DND-41 (cell line): ENCODE data around the gene PTH2.

Source experiments
- ATAC-seq: fragments of 200-7000 bp; cut with Tn5 transposase; 3 replicates; pipeline ENCODE4 v1.9.1; 2021; ENCODE audit warnings: low read depth; ENCODE audit not compliant: insufficient read depth
- DNase-seq: peaks from one replicate; pipeline ENCODE4 v3.0.0-alpha.2; 2020
- H2AFZ ChIP-seq: 2 replicates; pipeline ENCODE4 v1.6.0; 2012; ENCODE audit warnings: low read depth, low read length
- H3K27ac ChIP-seq: 2 replicates; pipeline ENCODE4 v1.5.1; 2012; ENCODE audit warnings: low read length, inconsistent platforms
- H3K27me3 ChIP-seq: fragments of 200-600 bp; sonication (generic); 2 replicates; pipeline ENCODE4 v1.6.0; 2012; ENCODE audit warnings: low read length, mild to moderate bottlenecking, inconsistent platforms; ENCODE audit not compliant: insufficient read depth, poor library complexity
- H3K36me3 ChIP-seq: 2 replicates; pipeline ENCODE4 v1.5.1; 2012; ENCODE audit warnings: low read length, inconsistent platforms; ENCODE audit not compliant: insufficient read depth
- H3K4me1 ChIP-seq: 2 replicates; pipeline ENCODE4 v1.5.1; 2012; ENCODE audit warnings: mild to moderate bottlenecking, low read length; ENCODE audit not compliant: insufficient read depth
- H3K4me2 ChIP-seq: 2 replicates; pipeline ENCODE4 v1.6.0; 2012; ENCODE audit warnings: mild to moderate bottlenecking, moderate library complexity, low read length, inconsistent platforms; ENCODE audit not compliant: insufficient read depth
- H3K4me3 ChIP-seq, 2 experiments: fragments of 200-600 bp in 1 of 2; shearing (Covaris generic) in 1 of 2; 2 replicates each; pipeline ENCODE4 v1.5.1; 2012 to 2016; ENCODE audit warnings: inconsistent platforms in 2 of 2, low read length in 2 of 2, mild to moderate bottlenecking in 2 of 2, low read depth in 1 of 2, moderate library complexity in 1 of 2
- H3K79me2 ChIP-seq: 2 replicates; pipeline ENCODE4 v1.6.0; 2012; ENCODE audit warnings: low read length, inconsistent platforms; ENCODE audit not compliant: insufficient read depth
- H3K9ac ChIP-seq: 2 replicates; pipeline ENCODE4 v1.6.0; 2012; ENCODE audit warnings: low read depth, mild to moderate bottlenecking, inconsistent platforms, low read length, moderate library complexity
- H3K9me3 ChIP-seq: 2 replicates; pipeline ENCODE4 v1.5.1; 2012; ENCODE audit warnings: low read length, moderate library complexity, mild to moderate bottlenecking, inconsistent platforms; ENCODE audit not compliant: insufficient read depth, severe bottlenecking
- H4K20me1 ChIP-seq: 2 replicates; pipeline ENCODE4 v1.6.0; 2012; ENCODE audit warnings: low read length; ENCODE audit not compliant: insufficient read depth
- CTCF ChIP-seq: IDR thresholded peaks from 2 replicates; pipeline ENCODE4 v1.5.1; 2012; ENCODE audit warnings: borderline replicate concordance, low read length, moderate library complexity, mild to moderate bottlenecking; ENCODE audit not compliant: poor library complexity, severe bottlenecking; ENCODE audit errors: extremely low read depth
- EZH2 ChIP-seq: IDR thresholded peaks from 3 replicates; pipeline ENCODE4 v1.6.1; 2012; ENCODE audit warnings: borderline replicate concordance, low read depth, mild to moderate bottlenecking, moderate library complexity, low read length, inconsistent platforms; ENCODE audit not compliant: severe bottlenecking

Gene PTH2

GRCh38 chr19:49435670-49436069 is 12.4 kb upstream of the PTH2 start:
- no peaks in the 10 kb centered on the region for H3K36me3 ChIP-seq
- H3K27me3 ChIP-seq = peaks cover 18% of the 10 kb centered on the region
- no peak overlapping the region for H3K4me2 ChIP-seq

GRCh38 chr19:49434907-49435583 is 11.8 kb upstream of the PTH2 start:
- no peaks in the 10 kb centered on the region for H3K79me2 ChIP-seq
- no peak for ATAC-seq
- H3K4me3 ChIP-seq = no peak overlapping the region
- H3K27ac ChIP-seq = no peak overlapping the region
- H3K9ac ChIP-seq = no peak overlapping the region
- no peaks in the 10 kb centered on the region for H3K9me3 ChIP-seq
- no peak overlapping the region for H2AFZ ChIP-seq
- DNase-seq = no peak
- no peaks in the 10 kb centered on the region for H3K4me1 ChIP-seq
- peaks cover 2% of the 10 kb centered on the region; the same call in 1 of the 2 replicates for H4K20me1 ChIP-seq
- H3K27me3 ChIP-seq = peaks cover 15% of the 10 kb centered on the region
- H3K36me3 ChIP-seq = no peaks in the 10 kb centered on the region
- H3K4me2 ChIP-seq = no peak overlapping the region
- TF ChIP-seq CTCF (no peak), EZH2 (no peak)

More at GRCh38 chr19:49435670-49436069, 12.4 kb upstream of the PTH2 start:
- ATAC-seq (no peak), DNase-seq (no peak)
- Histone ChIP-seq H4K20me1 (peaks cover 4% of the 10 kb centered on the region; the same call in 1 of the 2 replicates), H3K27ac (no peak overlapping the region), H3K9me3 (no peaks in the 10 kb centered on the region), H2AFZ (no peak overlapping the region), H3K79me2 (no peaks in the 10 kb centered on the region), H3K9ac (no peak overlapping the region), H3K4me1 (no peaks in the 10 kb centered on the region), H3K4me3 (no peak overlapping the region)
- TF ChIP-seq CTCF (no peak), EZH2 (no peak)

GRCh38 chr19:49433240-49433901 is 10.1 kb upstream of the PTH2 start:
- no peak overlapping the region for H3K4me2 ChIP-seq

More at GRCh38 chr19:49433240-49433901, 10.1 kb upstream of the PTH2 start:
- Histone ChIP-seq H2AFZ (no peak overlapping the region), H3K9me3 (no peaks in the 10 kb centered on the region), H3K4me3 (no peak overlapping the region), H3K27me3 (peaks cover 5% of the 10 kb centered on the region), H3K9ac (no peak overlapping the region), H4K20me1 (no peaks in the 10 kb centered on the region), H3K79me2 (no peaks in the 10 kb centered on the region), H3K4me1 (no peaks in the 10 kb centered on the region), H3K36me3 (no peaks in the 10 kb centered on the region), H3K27ac (no peak overlapping the region)
- no peak for TF ChIP-seq CTCF
- ATAC-seq (no peak), DNase-seq (no peak)
